Cardiac muscle cell (in vitro differentiated cells and primary cell): ENCODE measurements around the gene EFNA5. TPM values are rescaled to one million over a fixed set of nuclear protein-coding genes. Genes with fewer than 3 reads are reported as not detected.

Source experiments
- DNase-seq, 2 donors: peaks; one replicate each; pipeline versions ENCODE4 v3.0.0 to v3.0.0-alpha.2; 2010 to 2017; ENCODE audit warnings: low read depth in 1 of 2, low spot score in 1 of 2
- H3K27ac ChIP-seq: fragments of 200-600 bp; sonication (generic); 2 replicates; pipeline ENCODE4 v1.5.1; 2016
- H3K27me3 ChIP-seq: fragments of 200-600 bp; sonication (generic); 2 replicates; pipeline ENCODE4 v1.6.0; 2016; ENCODE audit warnings: control low read depth
- H3K36me3 ChIP-seq: fragments of 200-600 bp; sonication (generic); 2 replicates; pipeline ENCODE4 v1.5.1; 2016; ENCODE audit warnings: control low read depth
- H3K4me1 ChIP-seq: fragments of 200-600 bp; sonication (generic); 2 replicates; pipeline ENCODE4 v1.8.1; 2017; ENCODE audit warnings: low read depth, mild to moderate bottlenecking, mixed run types
- H3K4me3 ChIP-seq: fragments of 200-600 bp; sonication (generic); 2 replicates; pipeline ENCODE4 v1.5.1; 2016; ENCODE audit warnings: mild to moderate bottlenecking
- H3K9me3 ChIP-seq: fragments of 200-600 bp; sonication (generic); 2 replicates; pipeline ENCODE4 v1.5.1; 2017; ENCODE audit warnings: low read depth, mild to moderate bottlenecking, control low read depth
- polyA plus RNA-seq: library from polyadenylated mRNA; unstranded; fragments of >200 nt; fragmentation: Nextera tagmentation; extraction: Ambion mirVana; gene quantifications from 2 replicates; pipeline ENCODE4 v1.2.1, GENCODE V29; 2016
- total RNA-seq: library from RNA; depleted of rRNA; stranded (reverse); fragments of >200 nt; gene quantifications from 2 replicates; pipeline ENCODE4 v1.2.3, GENCODE V29; 2016
- TF ChIP-seq, protein P1 (sequence below): IDR thresholded peaks from 2 replicates; pipeline ENCODE4 v1.5.1; 2012; ENCODE audit warnings: low read depth, mild to moderate bottlenecking, low read length

EFNA5 gene
- total and polyA plus RNA-seq, 2 experiments from 2014 or later: 4.5 to 12.0 TPM

DNA sequence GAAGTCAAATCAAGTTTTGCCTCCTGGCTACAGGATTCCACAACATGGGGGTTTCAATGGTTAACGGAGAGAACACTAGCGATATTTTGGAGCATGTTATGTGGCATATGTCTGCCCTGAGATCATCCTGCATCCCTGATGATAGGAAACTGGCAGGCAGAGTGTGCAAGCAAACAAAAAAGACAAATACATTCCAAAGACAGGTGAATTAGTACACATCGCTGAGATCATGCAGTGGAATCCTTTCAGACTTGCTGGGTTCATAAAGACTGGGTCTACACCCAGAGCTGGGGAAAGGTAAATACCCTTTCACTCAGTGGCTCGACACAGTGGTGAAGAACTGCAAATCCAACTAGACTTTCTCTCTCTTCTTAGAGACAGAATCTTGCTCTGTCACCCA is 286.5 kb downstream of the EFNA5 start:
- Histone ChIP-seq H3K4me1 (peaks cover 19% of the 10 kb centered on the region), H3K27me3 (no peaks in the 10 kb centered on the region), H3K36me3 (no peaks in the 10 kb centered on the region), H3K9me3 (no peaks in the 10 kb centered on the region), H3K4me3 (no peak overlapping the region), H3K27ac (no peak overlapping the region)
- no peak for DNase-seq
- TF ChIP-seq, protein P1, sequence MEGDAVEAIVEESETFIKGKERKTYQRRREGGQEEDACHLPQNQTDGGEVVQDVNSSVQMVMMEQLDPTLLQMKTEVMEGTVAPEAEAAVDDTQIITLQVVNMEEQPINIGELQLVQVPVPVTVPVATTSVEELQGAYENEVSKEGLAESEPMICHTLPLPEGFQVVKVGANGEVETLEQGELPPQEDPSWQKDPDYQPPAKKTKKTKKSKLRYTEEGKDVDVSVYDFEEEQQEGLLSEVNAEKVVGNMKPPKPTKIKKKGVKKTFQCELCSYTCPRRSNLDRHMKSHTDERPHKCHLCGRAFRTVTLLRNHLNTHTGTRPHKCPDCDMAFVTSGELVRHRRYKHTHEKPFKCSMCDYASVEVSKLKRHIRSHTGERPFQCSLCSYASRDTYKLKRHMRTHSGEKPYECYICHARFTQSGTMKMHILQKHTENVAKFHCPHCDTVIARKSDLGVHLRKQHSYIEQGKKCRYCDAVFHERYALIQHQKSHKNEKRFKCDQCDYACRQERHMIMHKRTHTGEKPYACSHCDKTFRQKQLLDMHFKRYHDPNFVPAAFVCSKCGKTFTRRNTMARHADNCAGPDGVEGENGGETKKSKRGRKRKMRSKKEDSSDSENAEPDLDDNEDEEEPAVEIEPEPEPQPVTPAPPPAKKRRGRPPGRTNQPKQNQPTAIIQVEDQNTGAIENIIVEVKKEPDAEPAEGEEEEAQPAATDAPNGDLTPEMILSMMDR: no peak

DNA sequence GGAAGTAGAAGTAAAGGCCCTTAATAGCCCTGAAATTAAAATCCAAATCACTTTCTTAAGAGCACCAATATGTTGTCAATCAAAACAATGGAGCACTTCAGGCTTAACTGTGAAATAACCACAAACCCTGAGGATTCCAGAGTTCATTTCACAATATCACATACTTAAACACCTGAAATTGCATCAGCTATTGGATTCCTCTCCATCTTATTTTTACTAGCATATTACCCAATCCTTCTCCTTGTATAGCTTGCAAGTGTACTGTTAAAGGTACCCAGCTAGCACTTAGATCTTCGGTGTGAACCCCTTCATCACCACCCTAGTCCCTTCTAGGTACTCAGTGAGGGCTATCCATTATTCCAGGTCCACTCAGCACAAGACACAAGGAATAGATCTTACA is 287.3 kb downstream of the EFNA5 start:
- no peaks in the 10 kb centered on the region for H3K36me3 ChIP-seq

DNA sequence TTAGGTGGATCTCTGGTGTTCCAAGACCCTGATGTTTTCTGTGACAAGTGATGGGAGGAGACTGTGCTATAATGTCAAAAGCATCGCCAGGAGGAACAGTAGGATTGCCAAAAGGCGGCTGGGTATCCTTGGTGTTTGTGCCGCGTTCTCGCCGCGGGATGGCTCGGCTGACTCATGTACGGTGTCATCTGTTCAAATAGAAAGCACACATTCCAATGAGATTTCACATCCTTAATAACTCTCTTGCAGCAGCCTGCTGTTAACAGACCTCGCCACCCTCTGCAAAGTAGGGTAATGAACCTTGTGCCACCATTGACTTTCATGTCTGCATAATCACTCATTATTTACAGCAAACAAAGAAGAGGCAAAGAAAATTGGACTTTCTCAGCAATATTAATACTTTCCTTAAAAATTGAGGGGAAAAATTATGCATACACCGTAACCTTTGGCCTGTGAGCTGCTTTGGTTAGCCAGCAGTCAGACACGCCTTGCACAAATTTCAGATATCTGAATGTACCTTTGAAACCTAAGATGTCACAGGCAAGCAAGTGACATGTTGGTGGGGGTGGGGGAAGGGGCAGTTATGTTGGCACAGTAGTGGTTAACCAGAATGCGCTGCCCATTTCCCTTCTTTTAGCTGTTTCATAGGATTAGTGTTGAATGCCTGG is 289.4 kb downstream of the EFNA5 start:
- Histone ChIP-seq H3K4me3 (no peak overlapping the region), H3K27ac (no peak overlapping the region), H3K4me1 (no peaks in the 10 kb centered on the region), H3K36me3 (no peaks in the 10 kb centered on the region), H3K27me3 (no peaks in the 10 kb centered on the region), H3K9me3 (no peaks in the 10 kb centered on the region)
- peak in 1 of 2 donors; percentile 82 for DNase-seq
- TF ChIP-seq, protein P1: no peak

More for the DNA sequence above, 287.3 kb downstream of the EFNA5 start:
- no peaks in the 10 kb centered on the region for H3K27me3 ChIP-seq
- DNase-seq: no peak
- H3K9me3 ChIP-seq: no peaks in the 10 kb centered on the region
- no peak overlapping the region for H3K27ac ChIP-seq
- H3K4me1 ChIP-seq: peaks cover 10% of the 10 kb centered on the region
- TF ChIP-seq, protein P1: no peak
- no peak overlapping the region for H3K4me3 ChIP-seq

DNA sequence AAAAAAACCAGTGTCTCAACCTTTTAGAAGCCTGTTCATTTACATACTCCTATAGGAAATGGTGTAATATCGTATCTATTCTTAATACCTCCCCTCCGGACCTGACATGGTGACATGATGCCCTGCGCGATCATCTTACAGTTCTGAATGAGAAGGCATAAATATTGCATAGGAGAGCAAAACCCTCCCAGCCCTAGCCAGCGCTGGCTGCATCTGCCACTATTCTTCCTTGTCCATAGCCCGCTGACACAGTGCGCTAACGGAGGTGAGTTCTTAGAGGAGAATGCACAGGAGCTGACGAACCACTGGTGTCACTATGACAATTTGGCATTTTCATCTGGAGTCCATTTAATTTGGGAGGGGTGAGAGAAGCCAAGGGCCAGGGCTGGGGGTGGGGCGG is 290.1 kb downstream of the EFNA5 start:
- DNase-seq: no peak
- TF ChIP-seq, protein P1: no peak
- Histone ChIP-seq H3K4me1 (no peaks in the 10 kb centered on the region), H3K27ac (no peak overlapping the region), H3K9me3 (no peaks in the 10 kb centered on the region), H3K4me3 (no peak overlapping the region), H3K36me3 (no peaks in the 10 kb centered on the region), H3K27me3 (no peaks in the 10 kb centered on the region)

DNA sequence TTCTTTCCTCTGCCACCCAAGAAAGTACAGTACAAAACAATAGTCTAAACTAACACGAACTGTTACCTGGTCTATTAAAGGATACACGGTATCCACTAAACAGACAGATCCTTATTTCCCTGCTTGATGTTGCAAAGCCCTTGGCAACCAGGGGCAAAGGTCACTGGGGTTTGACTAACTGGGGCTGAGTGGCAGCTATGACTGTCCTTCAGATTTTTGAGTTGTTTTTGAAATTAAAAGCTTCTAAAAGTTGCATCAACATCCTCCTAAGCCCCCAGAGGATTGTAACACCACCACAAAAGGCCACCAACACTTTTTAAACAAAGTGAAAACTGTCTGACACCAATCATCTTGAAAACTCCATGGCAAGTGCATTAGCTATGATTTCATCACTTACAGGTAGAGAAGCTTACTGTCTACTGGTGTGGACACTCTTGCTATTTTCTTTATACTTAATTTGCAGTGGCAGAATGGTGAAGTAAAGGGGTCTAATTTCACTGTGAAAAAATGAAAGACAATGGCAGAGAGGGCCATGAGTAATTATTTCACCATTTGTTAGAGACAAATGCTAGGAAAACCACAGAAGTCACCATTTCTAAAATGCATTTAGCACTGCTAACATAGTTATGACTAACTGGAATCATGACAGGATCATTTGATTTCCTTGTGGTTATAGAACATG is 292.4 kb downstream of the EFNA5 start:
- no peak overlapping the region for H3K4me3 ChIP-seq
- TF ChIP-seq, protein P1: no peak
- H3K9me3 ChIP-seq: no peaks in the 10 kb centered on the region
- H3K36me3 ChIP-seq: no peaks in the 10 kb centered on the region
- no peak overlapping the region for H3K27ac ChIP-seq
- H3K27me3 ChIP-seq: no peaks in the 10 kb centered on the region
- no peak for DNase-seq
- no peaks in the 10 kb centered on the region for H3K4me1 ChIP-seq
